CD4-positive, alpha-beta T cell treated with Interleukin-15 for 4 hours (primary cell): ENCODE results near the gene ITGB6.

Source experiments
- DNase-seq: peaks from one replicate; pipeline ENCODE4 v3.0.0-alpha.2; 2020; ENCODE audit warnings: low spot score

The ITGB6 gene

DNA sequence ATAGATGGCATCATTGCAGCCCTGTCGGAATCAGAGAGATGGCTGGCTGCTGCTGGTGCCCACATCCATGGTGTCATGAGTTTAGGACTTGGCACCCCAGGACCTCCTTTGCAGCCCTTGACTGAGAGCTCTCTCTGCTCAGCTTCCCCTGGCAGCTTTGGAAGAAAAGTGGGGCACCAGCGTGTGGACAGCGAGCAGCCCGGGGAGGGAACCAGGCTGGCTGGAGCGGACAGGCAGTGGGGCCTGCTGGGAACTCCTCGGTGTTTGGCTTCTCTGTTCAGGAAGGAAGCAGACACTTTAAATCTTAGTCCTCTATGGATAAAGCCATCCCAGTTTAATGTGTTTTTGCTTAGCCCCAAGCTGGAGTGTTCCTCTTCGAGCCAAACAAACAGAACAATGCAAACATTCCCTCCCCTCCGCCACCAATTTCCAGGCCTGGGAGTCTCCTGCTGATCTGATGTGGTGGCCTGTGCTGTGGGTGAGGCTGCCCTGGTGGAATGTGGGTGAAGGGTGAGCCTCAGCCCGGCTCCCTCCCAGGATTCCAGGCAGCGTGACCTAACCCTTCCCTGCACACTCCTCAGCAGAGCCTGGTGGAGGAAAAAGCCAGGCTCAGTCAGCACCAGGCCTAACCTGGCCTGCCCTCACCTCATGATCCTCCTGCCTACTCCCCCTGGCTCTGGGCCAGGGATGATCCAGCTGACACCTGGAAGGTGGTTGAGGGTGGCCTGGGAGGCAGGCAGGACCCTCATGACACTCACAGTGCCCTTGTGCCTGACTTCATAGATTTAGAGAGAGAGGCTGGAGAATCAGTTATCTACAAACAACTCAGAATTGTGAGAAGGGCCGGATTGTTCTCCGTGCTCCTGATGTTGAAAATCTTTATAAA, 21.6 kb upstream of the ITGB6 start:
- DNase-seq = no peak

DNA sequence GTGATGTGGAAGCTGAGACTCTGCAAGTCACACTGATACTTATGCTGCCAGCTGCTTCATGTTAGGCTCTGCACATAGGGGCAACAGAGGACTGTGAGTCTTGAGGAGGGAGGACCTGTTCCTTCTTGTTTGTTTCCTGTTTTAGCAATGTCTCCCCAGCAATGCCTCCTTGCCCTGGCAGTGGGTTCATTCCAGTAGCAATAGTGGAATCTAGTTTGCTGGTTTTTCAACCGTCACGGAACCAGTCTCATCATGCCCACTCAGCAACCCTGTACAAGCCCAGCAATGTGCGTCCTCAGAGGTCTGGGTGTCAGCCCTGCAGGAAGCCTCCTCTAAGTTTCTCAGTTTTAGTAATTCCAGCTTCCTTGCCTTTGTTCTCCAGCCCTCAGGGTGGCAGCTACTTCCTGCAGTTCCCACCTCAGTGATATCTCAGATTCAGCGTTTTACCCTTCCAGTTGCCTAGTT, 20.5 kb upstream of the ITGB6 start:
- DNase-seq = no peak

DNA sequence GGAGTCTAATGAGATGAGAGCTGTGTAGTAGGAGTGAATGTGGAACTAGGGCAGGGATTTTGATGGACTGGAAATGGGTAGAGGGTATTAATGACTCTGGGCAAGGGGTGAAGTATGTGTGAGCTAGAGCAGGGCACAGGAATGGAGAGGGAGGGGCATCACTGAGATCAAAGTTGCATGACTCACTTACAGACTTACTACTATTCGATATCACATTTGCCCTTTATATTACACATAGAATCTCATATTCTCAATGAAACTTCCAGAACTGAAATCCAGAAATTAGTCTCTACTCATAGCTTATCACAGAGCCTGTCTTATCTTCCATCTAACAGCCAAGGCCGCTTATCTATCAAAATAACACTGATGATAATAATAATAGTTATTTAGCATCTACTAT, 20.0 kb upstream of the ITGB6 start:
- DNase-seq = no peak

DNA sequence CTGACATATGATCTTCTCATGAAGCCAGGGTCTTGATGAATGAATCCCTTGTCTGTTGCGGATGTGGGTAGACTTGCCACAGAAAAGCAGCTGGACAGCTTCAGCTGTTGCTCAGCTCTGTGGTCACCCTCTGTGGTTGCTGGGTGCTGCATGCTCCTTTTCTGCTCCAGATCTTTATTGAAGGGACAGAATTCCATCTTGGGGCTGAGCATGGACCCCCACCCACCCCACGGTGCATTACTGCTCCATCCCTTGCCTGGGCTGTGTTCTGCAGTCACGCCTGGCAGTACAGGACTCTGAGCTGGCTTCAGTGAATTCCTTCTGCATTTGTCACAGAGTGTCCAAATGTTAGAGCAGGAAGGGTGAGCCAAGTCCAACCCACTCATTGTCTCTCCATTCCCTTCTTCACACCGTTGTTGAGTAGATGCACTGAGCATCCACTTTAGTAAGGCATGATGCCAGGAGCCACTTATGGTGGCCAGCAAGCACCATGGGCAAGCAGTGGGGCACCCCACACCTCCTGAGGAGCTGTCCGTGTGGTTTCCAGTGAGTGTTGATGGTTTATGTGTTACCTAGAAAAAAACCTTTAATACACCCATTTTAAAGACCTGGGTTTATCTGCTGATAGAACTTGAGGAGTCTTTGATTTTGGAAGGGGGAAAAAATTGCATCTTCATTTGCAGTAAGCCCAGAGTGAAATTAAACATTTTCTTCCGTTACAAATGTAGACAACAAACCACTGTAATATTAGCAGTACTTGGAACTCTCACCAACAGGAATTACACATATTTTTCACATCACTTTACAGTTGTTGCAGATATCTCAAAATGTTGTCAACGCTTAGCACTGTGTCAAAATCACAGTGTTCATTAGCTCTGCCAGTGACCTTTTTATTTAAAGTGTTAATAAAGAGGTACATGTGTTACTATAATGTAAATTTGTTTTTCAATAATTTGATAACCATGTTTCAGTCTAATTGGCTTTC, 14.7 kb upstream of the ITGB6 start:
- DNase-seq = no peak

DNA sequence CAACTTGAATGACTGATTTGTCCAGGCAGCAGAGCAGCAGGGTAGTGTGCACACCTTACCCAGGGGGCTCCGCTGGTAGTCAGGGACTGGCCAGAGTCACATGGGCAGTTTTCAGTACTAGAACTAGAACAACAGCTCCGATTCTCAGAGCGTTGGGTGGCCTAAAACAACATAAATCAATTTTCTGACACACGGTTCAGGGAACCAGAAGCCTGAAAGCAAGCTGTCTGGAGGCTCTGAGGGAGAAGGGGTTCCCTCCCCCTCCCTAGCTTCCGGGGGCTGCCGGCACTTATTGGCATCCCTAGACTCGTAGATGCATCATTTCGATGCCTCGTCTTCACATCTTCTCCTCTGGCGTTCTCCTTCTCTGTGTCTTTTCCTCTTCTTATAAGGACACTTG, 13.4 kb upstream of the ITGB6 start:
- no peak for DNase-seq

DNA sequence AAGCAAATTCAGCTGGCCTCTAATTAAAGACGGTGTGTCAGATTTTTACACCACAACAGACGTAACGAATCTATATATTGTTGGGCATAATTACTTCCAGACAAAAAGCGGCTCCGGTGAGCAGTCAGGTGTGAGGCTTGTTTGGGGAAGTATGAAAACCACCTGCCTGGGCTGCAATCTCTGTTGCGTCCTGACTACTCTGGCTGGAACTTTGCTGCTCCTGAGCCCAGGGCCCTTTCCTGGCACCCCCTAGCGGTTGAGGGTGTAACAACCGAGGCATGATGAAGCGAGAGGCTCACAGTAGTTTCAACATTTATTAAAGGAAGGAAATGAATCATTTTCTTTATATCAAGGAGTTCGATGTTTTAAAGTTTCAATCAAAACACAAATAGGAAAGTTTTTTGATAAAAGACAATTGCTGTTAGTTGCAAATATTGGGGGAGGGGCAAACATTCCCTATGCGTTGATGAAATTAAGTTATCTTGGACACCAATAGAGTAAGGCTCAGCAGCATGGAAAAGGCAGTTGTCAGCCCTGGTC, 10.6 kb upstream of the ITGB6 start:
- peak; percentile 65 for DNase-seq

DNA sequence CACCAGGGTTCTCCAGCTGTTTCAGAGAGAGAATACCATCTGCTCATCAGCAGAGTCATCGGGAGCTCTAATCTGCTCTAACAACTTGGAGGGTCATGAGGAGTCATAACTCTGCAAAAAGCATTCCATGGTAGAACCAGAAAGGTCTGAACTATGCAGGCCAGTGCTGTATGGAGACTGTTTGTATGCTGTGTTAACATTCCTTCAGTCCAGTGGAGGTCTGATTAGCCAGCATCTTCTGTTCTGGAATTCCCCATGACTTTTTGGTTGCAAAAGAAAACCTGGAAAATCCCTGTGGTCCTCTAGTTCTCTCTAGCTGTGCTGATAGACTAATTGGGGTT, 9.4 kb upstream of the ITGB6 start:
- DNase-seq = no peak

DNA sequence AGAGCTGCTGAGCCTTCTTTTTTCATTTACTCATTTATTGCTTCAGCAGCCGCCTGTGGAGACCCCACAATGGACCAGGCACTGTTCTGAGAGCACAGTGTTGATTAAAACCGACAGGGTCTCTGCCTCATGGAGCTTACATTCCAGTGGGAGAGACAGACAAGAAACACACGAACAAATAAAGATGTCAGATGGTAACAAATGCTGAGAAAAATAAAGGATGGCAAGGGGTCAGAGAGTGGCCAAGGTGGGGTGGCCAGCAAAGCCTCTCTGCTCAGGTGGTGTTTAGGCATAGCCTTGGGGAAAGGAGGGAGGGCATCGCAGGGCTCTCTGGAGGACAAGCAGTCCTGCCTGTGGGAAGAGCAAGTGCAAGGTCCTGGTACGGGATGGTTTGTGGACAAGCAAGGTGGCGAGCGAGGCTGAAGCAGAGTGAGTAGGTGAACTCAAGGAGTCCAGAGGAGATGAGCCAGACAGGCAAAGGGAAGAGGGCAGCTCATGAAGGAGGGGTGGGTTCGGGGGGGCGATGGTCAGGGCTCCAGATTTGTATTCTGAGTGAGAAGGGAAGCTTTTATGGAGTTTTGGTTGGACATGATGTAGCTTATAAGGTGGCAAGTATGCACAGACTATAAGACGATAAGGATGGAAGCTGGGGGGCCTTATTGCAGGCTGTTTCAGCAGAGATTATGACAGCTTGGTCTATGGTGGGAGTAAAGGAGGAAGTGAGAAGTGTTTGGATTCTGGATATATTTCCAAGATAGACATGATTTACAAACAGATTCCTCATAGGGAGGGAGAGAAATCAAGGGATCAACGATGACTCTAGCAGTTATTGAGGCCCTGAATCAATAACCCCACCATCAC, 8.8 kb upstream of the ITGB6 start:
- DNase-seq = no peak

DNA sequence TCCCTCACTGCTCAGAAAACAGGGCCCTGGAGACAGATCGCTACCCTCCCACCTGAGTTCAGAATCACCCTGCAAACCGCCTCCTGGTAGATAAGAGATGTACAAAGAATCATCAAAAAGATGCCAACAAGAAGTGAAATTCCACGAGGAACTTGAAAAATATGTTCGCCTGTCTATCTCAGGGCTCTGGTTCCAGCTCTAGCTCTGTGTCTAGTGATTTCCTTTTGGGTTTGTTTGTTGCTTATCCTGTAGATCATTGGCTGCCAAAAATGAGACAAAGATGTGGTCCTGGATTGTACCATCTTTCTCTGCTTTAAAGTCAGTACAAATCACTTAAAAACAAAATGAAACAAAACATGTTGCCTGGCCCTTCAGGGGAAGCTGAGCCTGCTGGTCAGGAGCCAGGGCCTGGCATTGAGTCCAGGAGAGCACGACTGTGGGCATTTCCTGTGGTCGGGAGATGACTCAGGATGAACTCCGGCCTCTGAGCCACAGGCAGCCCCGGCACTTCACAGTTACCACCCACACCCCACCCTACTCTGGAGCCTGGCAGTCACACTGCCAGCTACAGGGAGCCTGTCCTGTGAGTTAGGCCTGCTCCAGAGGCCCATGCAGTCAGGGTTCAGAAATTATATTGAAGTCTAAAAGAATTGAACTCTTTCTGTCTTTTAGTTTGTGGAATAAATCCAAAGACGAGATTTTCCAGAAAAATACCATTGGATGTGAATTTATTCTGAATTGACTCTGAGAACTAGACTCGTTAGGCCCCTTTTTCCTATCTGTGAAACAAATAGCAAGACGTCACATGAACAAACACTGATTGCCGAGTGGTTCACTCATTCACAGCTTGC, 8.0 kb upstream of the ITGB6 start:
- DNase-seq = no peak

DNA sequence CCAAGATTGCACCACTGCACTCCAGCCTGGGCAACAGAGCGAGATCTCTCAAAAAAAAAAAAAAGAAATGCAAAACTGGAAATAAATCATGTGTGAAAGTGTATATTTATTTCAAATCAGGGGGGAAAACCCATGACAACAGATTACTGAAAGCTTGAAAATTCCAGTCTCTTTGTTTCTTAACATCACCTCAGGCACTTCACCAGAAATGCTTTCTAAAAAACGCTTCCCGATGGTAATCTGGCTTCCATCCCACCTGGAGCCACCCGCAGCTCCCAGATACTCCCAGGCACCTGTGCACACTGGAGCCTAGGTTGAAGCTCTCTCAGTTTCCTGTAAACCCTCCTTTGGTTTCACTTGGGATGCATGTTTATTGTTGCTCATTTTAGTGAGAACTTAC, 7.2 kb upstream of the ITGB6 start:
- no peak for DNase-seq

DNA sequence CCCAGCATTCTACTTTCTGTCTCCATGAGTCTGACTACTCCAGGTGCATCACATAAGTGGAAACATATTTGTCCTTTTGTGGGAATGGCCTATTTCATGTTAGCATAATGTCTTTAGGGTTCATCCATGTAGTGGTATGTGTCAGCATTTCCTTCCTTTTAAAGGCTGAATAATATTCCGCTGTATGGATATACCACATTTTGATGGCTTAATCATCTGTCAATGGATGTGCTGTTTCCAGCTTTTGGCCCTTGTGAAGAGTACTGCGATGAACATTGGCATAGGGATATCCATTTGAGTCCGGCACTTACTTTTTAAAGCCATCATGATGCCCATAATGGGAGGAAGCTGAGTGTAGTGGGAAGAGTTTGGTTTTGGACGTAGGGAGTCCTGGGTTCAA, 6.4 kb upstream of the ITGB6 start:
- no peak for DNase-seq

DNA sequence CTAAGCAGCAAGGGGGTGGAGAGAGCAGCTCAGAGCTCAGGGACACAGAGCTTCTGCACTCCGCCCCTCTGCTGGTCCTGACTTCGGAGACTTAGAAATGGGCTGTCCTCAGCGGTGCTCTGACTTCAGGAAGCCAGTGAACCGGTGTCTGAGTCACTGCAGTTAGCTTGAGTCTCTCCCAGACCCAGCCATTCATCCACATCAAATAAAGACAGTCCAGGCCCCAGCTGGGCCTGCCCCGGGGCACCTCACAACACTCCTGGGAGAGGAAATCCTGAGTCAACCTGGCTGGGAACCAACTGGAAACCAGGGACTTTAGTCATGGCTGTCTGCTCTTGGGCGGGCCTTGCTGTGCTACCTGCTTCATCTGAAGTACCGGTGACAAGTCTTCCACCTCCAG, 5.4 kb upstream of the ITGB6 start:
- DNase-seq = no peak

DNA sequence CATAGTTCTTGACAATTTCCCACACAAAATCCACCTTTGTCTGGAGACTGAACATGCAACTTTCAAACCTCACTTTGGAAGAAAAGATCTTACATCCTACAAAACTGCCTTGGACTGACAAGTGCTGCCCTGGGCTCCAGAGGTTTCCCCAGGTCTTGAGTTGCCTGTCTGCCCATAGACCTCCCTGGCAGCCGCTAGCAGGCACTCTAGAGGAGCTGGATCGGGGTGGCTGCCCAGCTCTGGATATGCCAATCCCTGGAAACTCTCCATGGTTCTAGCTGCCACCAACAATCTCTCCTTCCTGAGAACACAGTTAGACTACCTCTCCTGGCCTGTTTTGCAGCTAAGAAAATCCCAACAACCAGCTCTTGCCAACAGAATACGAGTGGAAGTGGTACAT, 3.4 kb upstream of the ITGB6 start:
- no peak for DNase-seq

DNA sequence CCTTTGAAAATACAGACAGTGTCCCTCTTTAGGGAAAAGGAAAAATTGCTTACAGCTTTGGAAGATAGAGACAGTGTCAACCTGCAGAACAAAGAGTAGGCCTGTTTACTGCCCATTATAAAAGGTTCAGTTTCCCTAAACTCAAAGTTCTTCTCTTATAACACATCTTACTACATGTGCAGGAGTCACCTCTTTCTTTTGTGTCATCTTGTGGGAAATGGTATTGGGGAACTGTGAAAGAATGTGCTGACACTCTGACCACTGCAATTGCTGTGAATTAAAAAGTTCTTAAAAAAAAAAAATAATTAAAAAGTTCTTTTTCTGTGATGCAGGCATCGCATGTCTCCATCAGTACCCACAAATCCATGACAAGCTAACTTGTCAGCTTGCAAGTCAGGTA, 2.9 kb upstream of the ITGB6 start:
- no peak for DNase-seq

DNA sequence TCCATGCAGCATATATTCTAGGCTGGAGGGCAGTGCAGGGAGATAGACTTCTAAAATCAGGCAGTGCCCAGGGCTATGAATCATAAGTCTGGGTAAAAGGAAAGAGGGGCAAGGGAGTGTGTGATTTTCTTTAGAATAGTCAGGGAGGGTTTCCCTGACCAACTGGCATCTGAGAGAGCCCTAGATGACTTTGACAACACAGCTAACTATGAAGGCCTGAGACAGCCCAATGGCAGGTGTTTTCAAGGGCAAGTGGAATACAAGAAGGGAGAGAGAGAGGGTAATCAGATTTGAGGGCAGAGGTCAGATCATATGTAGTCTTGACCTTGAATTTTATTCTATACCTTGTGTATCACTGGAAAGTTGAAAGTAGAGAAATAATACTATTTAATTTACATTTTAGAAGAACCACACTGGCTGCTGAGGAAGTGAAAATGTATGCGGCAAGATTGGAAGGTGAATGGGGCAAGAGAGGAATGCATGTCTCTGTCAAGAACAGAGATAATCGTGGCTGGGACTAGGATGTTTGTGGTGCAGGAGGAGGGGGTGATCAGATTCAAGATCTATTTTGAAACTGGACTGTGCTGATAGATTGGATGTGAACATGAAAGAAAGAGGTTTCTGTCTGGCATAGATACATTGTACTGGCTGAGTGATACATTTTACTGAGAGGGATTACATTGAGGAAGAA, 1.9 kb upstream of the ITGB6 start:
- no peak for DNase-seq

DNA sequence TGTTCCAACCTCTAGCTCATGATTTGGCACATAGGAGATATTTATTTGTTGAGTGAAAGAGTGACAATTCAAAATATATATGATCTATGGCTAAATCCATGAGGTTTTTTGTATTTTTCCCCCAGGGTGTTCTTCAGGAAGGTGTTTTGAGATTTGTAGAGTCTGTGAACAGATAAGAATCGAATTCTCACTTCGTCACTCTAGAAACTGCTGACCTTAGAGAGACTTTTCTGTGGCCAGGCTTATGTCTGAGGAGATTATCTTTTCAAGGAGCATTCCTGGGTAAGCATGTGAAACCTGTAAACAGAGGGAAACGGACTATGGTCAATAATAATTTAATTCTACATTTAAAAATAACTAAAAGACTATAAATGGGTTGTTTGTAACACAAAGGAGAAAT, 849 bp upstream of the ITGB6 start:
- DNase-seq = no peak

DNA sequence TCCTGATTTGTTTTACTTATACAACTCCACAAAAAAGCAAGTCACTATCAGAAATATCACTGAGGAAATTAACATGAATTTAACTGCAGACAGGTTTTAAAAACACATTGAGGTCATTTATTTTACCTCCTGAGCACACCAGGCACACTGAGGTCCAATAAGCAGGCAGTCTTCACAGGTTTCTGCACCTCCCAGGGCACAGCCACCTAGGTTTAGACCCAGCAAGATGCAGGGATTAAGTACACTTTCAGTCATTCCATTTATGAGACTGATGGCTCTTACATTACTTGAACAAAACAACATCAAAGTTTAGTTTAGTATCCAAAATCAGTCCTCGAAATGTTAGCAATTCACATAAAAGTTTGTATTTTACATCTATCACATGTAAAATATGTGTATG, 1.0 kb downstream of the ITGB6 start:
- DNase-seq = no peak

DNA sequence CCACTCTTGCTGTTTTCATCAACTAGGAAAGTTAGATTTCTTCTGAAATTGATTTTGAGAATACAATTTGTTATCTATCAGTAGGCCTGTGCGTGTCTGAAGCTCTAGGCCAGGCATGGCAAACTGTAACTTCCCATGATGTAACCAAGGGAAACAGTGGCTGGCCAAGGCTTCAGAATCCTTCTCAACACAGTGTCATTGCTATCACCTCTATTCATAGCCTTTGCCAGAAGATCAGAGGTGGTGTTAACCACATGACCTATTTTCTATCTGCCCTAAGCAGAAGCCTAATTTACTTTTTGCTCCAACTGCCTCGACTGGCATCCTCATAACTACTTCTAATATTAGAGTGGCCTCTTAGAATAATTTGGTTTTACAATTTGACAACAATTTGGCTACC, 2.5 kb downstream of the ITGB6 start:
- no peak for DNase-seq

DNA sequence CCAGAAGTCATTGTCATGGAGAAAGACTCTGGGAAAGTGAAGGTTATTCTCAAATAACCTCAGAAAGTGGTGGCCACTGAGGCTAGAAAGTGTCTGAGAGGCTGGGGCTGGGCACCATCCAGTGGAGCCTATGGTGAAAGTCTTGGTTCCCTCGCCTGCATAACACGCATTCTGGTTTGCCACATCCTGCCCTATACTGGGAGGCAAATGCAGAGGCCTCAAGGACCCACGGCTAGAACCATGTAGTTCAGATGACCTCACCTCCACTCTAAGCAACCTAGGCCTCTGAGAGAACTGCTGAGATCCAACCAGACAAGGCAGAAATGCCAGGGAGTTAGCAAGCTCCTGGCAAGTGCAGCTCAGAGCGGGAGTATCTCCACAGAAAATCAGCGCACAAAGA, 5.1 kb downstream of the ITGB6 start:
- no peak for DNase-seq

DNA sequence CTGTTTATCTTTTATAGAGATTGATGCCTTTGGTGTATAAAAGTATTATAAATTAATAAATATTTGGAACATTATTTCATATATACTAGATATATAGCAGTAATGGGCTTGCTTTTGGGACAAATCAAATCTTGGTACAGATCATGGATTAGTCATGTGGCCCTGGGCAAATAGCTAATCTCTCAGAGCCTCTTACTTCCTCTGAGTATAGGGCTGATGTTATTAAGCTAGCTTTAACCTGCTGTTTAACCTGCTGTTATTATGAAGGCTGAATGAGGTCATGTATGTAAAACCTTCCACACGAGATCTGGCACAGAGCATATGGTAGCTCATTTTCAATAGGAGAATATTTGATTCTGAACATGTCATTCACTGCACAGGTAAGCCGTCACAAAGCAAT, 5.7 kb downstream of the ITGB6 start:
- no peak for DNase-seq
